ENCODE data around the gene GPSM3. TPM values are rescaled to one million over a fixed set of nuclear protein-coding genes. Genes with fewer than 3 reads are reported as not detected.
A peak's percentile ranks its signal among the peaks of the same experiment; 100 is the strongest.

The GPSM3 gene
- total and polyA plus RNA-seq, 2 donors from 2014 or later, result 6.2 to 28.1 TPM

DNA sequence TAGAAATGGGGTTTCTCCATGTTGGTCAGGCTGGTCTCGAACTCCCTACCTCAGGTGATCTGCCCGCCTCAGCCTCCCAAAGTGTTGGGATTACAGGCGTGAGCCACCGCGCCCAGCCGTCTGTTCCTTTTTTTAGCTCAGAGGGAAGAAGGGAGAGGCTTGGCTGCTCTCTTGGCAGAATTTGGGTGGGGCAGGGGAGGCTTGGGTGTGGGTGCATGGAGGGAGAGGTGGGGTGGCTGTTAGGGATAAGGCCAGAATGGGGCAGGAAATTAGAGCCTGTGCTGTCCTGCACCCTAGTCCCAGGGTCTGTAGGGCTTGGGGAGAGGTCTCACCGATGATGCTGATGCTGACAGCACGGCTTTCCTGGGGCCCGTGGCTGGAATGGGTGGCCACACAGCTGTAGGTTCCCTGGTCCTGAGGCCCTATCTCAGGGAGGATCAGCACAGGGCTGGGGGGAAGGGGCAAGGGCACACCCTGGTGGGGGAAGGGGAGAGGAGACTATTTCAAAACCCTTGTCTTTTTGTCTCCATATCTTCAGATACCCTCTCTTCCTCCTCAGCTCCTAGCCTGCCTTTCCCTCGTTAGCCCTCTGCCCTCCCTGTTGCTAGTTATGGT, 10.4 kb downstream of the GPSM3 start:
- H3K27ac ChIP-seq (ENCODE audit: low read depth in 2 of 2, low read length in 2 of 2), result no peak overlapping the region
- intact Hi-C loops (cut with DNase I), result no loop called here
- peaks cover 3 to 21% (median 17%) of the 10 kb centered on the region in 3 donors for H3K4me1 ChIP-seq (ENCODE audit: control insufficient read depth in 2 of 3, insufficient read depth in 2 of 3, low read depth in 1 of 3, low read length in 3 of 3)
- H3K36me3 ChIP-seq (ENCODE audit: control insufficient read depth in 2 of 3, insufficient read depth in 3 of 3, low read length in 3 of 3), result peaks cover 2 to 18% (median 3%) of the 10 kb centered on the region in 3 donors
- DNase-seq, result peak in 2 of 5 donors; percentile 41 to 50
- no peak overlapping the region for H3K4me3 ChIP-seq (ENCODE audit: low read length in 3 of 3)
- FAIRE-seq, result no peak
- no peaks in the 10 kb centered on the region for H3K9me3 ChIP-seq (ENCODE audit: control insufficient read depth in 2 of 3, insufficient read depth in 1 of 3, low read length in 3 of 3)
- H3K9ac ChIP-seq (ENCODE audit: low read length in 3 of 3), result no peak overlapping the region
- TF ChIP-seq, protein P1, sequence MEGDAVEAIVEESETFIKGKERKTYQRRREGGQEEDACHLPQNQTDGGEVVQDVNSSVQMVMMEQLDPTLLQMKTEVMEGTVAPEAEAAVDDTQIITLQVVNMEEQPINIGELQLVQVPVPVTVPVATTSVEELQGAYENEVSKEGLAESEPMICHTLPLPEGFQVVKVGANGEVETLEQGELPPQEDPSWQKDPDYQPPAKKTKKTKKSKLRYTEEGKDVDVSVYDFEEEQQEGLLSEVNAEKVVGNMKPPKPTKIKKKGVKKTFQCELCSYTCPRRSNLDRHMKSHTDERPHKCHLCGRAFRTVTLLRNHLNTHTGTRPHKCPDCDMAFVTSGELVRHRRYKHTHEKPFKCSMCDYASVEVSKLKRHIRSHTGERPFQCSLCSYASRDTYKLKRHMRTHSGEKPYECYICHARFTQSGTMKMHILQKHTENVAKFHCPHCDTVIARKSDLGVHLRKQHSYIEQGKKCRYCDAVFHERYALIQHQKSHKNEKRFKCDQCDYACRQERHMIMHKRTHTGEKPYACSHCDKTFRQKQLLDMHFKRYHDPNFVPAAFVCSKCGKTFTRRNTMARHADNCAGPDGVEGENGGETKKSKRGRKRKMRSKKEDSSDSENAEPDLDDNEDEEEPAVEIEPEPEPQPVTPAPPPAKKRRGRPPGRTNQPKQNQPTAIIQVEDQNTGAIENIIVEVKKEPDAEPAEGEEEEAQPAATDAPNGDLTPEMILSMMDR (IDR thresholded peaks at IDR 0.05; ENCODE audit: borderline replicate concordance, extremely low read depth, insufficient read depth), result no peak
- H3K27me3 ChIP-seq (ENCODE audit: control insufficient read depth, insufficient read depth, low read length), result no peaks in the 10 kb centered on the region

- FAIRE-seq (no peak), DNase-seq (peak in 2 of 5 donors; percentile 32 to 71)
- intact Hi-C loops (cut with DNase I), result no loop called here
- H3K27me3 ChIP-seq (ENCODE audit: control insufficient read depth, insufficient read depth, low read length), result no peaks in the 10 kb centered on the region
- H3K27ac ChIP-seq (ENCODE audit: low read depth in 2 of 2, low read length in 2 of 2), result no peak overlapping the region
- H3K4me1 ChIP-seq (ENCODE audit: control insufficient read depth in 2 of 3, insufficient read depth in 2 of 3, low read depth in 1 of 3, low read length in 3 of 3), result peaks cover 7 to 26% (median 20%) of the 10 kb centered on the region in 3 donors
- no peaks in the 10 kb centered on the region for H3K9me3 ChIP-seq (ENCODE audit: control insufficient read depth in 2 of 3, insufficient read depth in 1 of 3, low read length in 3 of 3)
- no peak overlapping the region for H3K4me3 ChIP-seq (ENCODE audit: low read length in 3 of 3)
- no peak overlapping the region for H3K9ac ChIP-seq (ENCODE audit: low read length in 3 of 3)
- peaks cover 0 to 12% (median 0%) of the 10 kb centered on the region in 3 donors for H3K36me3 ChIP-seq (ENCODE audit: control insufficient read depth in 2 of 3, insufficient read depth in 3 of 3, low read length in 3 of 3)
- TF ChIP-seq, protein P1 (IDR thresholded peaks at IDR 0.05; ENCODE audit: borderline replicate concordance, extremely low read depth, insufficient read depth), result no peak
These were observed 11.2 kb downstream of the GPSM3 start for GRCh38 chr6:32181148-32181702.

DNA sequence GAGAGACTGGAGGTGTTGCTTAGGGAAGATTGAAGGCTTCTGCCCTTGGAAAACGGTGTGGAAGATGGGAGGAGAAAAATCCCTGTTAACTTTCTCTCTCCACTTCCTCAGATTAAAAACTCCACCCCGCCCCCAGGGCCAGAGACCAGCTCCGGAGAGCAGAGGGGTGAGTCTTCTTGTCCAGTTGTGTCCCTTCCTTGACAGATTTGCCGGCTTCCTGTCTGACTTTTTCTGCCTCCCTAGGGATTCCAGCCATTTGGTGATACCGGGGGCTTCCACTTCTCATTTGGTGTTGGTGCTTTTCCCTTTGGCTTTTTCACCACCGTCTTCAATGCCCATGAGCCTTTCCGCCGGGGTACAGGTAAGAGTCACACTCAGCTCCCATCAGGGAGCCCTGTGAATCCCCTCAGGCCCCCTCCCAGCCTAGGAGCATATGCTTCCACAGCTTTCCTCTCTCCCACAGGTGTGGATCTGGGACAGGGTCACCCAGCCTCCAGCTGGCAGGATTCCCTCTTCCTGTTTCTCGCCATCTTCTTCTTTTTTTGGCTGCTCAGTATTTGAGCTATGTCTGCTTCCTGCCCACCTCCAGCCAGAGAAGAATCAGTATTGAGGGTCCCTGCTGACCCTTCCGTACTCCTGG, 12.6 kb downstream of the GPSM3 start:
- DNase-seq (peak in 2 of 5 donors; percentile 43 to 51), FAIRE-seq (no peak)
- H3K9ac ChIP-seq (ENCODE audit: low read length in 3 of 3), result peak overlapping the region in 1 of 3 donors; percentile 88
- intact Hi-C loops (cut with DNase I), result no loop called here
- H3K27me3 ChIP-seq (ENCODE audit: control insufficient read depth, insufficient read depth, low read length), result no peaks in the 10 kb centered on the region
- no peak overlapping the region for H3K27ac ChIP-seq (ENCODE audit: low read depth in 2 of 2, low read length in 2 of 2)
- peaks cover 0 to 12% (median 0%) of the 10 kb centered on the region in 3 donors for H3K36me3 ChIP-seq (ENCODE audit: control insufficient read depth in 2 of 3, insufficient read depth in 3 of 3, low read length in 3 of 3)
- TF ChIP-seq, protein P1 (IDR thresholded peaks at IDR 0.05; ENCODE audit: borderline replicate concordance, extremely low read depth, insufficient read depth), result no peak
- H3K4me3 ChIP-seq (ENCODE audit: low read length in 3 of 3), result peak overlapping the region in 1 of 3 donors; percentile 99
- no peaks in the 10 kb centered on the region for H3K9me3 ChIP-seq (ENCODE audit: control insufficient read depth in 2 of 3, insufficient read depth in 1 of 3, low read length in 3 of 3)
- H3K4me1 ChIP-seq (ENCODE audit: control insufficient read depth in 2 of 3, insufficient read depth in 2 of 3, low read depth in 1 of 3, low read length in 3 of 3), result peaks cover 7 to 27% (median 25%) of the 10 kb centered on the region in 3 donors

Measured in kidney (tissue), 14 donors.